Mesenchymal stem cell (in vitro differentiated cells and primary cell): ENCODE data around the gene TBL1X.
A peak's percentile ranks its signal among the peaks of the same experiment; 100 is the strongest.
"Not testable (repeated sequence)": the region's sequence is repeated elsewhere in the genome, so short reads cannot be mapped to it uniquely, and the experiment has no call there.

ENCODE experiments used
- DNase-seq: peaks from one replicate; pipeline ENCODE4 v3.0.0-alpha.2; 2013
- H2AFZ ChIP-seq: one replicate; pipeline ENCODE4 v1.6.1; 2013; ENCODE audit warnings: low read depth, mild to moderate bottlenecking, control low read depth, inconsistent platforms, low read length, moderate library complexity
- H2AK5ac ChIP-seq: 2 replicates; pipeline ENCODE4 v1.6.1; 2013; ENCODE audit warnings: low read length, moderate library complexity, mild to moderate bottlenecking, inconsistent platforms; ENCODE audit not compliant: severe bottlenecking
- H2BK120ac ChIP-seq: one replicate; pipeline ENCODE4 v1.6.1; 2013; ENCODE audit warnings: low read depth, mild to moderate bottlenecking, inconsistent platforms, low read length, moderate library complexity
- H2BK12ac ChIP-seq, 2 experiments: one replicate each; pipeline ENCODE4 v1.6.1; 2013; ENCODE audit warnings: inconsistent platforms in 2 of 2, low read length in 2 of 2, mild to moderate bottlenecking in 2 of 2, moderate library complexity in 2 of 2, control low read depth in 1 of 2
- H2BK15ac ChIP-seq: one replicate; pipeline ENCODE4 v1.6.1; 2013; ENCODE audit warnings: mild to moderate bottlenecking, low read depth, inconsistent platforms; ENCODE audit not compliant: poor library complexity, severe bottlenecking
- H2BK5ac ChIP-seq: 2 replicates; pipeline ENCODE4 v1.6.1; 2013; ENCODE audit warnings: low read depth, mild to moderate bottlenecking, low read length, control low read depth, inconsistent platforms; ENCODE audit not compliant: poor library complexity, severe bottlenecking
- H3K14ac ChIP-seq, 2 experiments: one replicate each; pipeline ENCODE4 v1.6.1; 2013; ENCODE audit warnings: inconsistent platforms in 2 of 2, low read length in 2 of 2, control low read depth in 1 of 2, mild to moderate bottlenecking in 1 of 2, moderate library complexity in 1 of 2
- H3K18ac ChIP-seq, 2 experiments: one replicate each; pipeline ENCODE4 v1.6.1; 2013; ENCODE audit warnings: inconsistent platforms in 2 of 2, low read length in 2 of 2, control low read depth in 1 of 2, low read depth in 1 of 2, mild to moderate bottlenecking in 1 of 2
- H3K23ac ChIP-seq, 2 experiments: one replicate each; pipeline ENCODE4 v1.6.1; 2013; ENCODE audit warnings: inconsistent platforms in 2 of 2, low read length in 2 of 2, mild to moderate bottlenecking in 2 of 2, moderate library complexity in 2 of 2, control low read depth in 1 of 2
- H3K27ac ChIP-seq: 2 replicates; pipeline ENCODE4 v1.5.1; 2013; ENCODE audit warnings: mild to moderate bottlenecking, moderate library complexity, low read length, control low read depth, inconsistent platforms; ENCODE audit not compliant: poor library complexity, severe bottlenecking
- H3K27me3 ChIP-seq, 2 experiments: 2 replicates each; pipeline versions ENCODE4 v1.6.1 to v1.7.0; 2013; ENCODE audit warnings: low read length in 2 of 2, mild to moderate bottlenecking in 2 of 2, moderate library complexity in 2 of 2, control low read depth in 1 of 2, inconsistent platforms in 1 of 2; ENCODE audit not compliant: control insufficient read depth in 1 of 2, insufficient read depth in 1 of 2
- H3K36me3 ChIP-seq, 2 experiments: 2 replicates each; pipeline versions ENCODE4 v1.6.1 to v1.7.0; 2013; ENCODE audit warnings: low read length in 2 of 2, control low read depth in 1 of 2, inconsistent platforms in 1 of 2, low read depth in 1 of 2, mild to moderate bottlenecking in 1 of 2; ENCODE audit not compliant: insufficient read depth in 2 of 2, control insufficient read depth in 1 of 2
- H3K4ac ChIP-seq, 2 experiments: one replicate each; pipeline ENCODE4 v1.6.1; 2013; ENCODE audit warnings: inconsistent platforms in 2 of 2, low read length in 2 of 2, mild to moderate bottlenecking in 2 of 2, moderate library complexity in 2 of 2, control low read depth in 1 of 2, low read depth in 1 of 2
- H3K4me1 ChIP-seq: 2 replicates; pipeline ENCODE4 v1.6.1; 2013; ENCODE audit warnings: low read depth, low read length, control low read depth; ENCODE audit not compliant: control insufficient read depth, insufficient read depth
- H3K4me2 ChIP-seq: 2 replicates; pipeline ENCODE4 v1.6.1; 2013; ENCODE audit warnings: low read length, mild to moderate bottlenecking, inconsistent platforms; ENCODE audit not compliant: poor library complexity, severe bottlenecking
- H3K4me3 ChIP-seq, 2 experiments: 2 replicates each; pipeline versions ENCODE4 v1.5.1 to v1.7.0; 2013; ENCODE audit warnings: low read length in 2 of 2, mild to moderate bottlenecking in 2 of 2, control low read depth in 1 of 2, low read depth in 1 of 2; ENCODE audit not compliant: insufficient read depth in 1 of 2
- H3K79me1 ChIP-seq: replicated peaks from 2 replicates; pipeline ENCODE4 v1.6.1; 2013; ENCODE audit warnings: mild to moderate bottlenecking, control low read depth, low read length, inconsistent platforms; ENCODE audit not compliant: poor library complexity, severe bottlenecking
- H3K9ac ChIP-seq: 2 replicates; pipeline ENCODE4 v1.7.0; 2013; ENCODE audit warnings: mild to moderate bottlenecking, low read length, moderate library complexity
- H3K9me3 ChIP-seq: 2 replicates; pipeline ENCODE4 v1.7.0; 2013; ENCODE audit warnings: mild to moderate bottlenecking, low read length; ENCODE audit not compliant: control insufficient read depth
- H4K8ac ChIP-seq: one replicate; pipeline ENCODE4 v1.6.1; 2013; ENCODE audit warnings: inconsistent platforms, mild to moderate bottlenecking, low read length, moderate library complexity
- H4K91ac ChIP-seq: one replicate; pipeline ENCODE4 v1.6.1; 2013; ENCODE audit warnings: mild to moderate bottlenecking, low read length, inconsistent platforms
- WGBS: methylation state at CpG from one replicate; pipeline ENCODE4 v1.1.7; 2013; ENCODE audit warnings: mixed read lengths; 5-methylcytosine and 5-hydroxymethylcytosine counted together

TBL1X gene

DNA sequence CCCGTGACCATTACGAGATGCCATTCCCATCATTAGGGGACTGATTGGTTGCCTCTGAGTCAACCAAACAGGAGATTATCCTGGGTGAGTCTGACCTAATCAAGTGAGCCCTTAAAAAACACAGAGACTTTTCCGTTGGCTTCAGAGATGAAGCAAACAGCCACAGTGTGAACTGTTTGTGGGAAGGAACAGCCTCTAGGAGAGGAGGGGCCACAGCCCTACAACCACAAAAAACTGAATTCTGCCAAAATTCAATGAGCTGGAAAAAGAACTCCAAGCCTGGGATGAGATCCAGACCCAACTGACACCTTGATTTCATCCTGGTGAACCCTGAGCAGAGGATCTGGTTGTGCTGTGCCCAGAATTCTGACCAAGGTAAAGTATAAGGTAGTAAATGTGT lies 31.3 kb upstream of the TBL1X start:
- no peak for DNase-seq
- Histone ChIP-seq H3K4me3 (no peak overlapping the region), H2AFZ (no peak overlapping the region), H3K36me3 (no peaks in the 10 kb centered on the region), H3K14ac (no peak overlapping the region), H3K23ac (no peak overlapping the region), H3K9me3 (no peaks in the 10 kb centered on the region), H3K4me1 (no peaks in the 10 kb centered on the region), H2BK5ac (no peak overlapping the region), H2BK15ac (no peak overlapping the region), H4K8ac (no peak overlapping the region), H2BK12ac (no peak overlapping the region), H4K91ac (no peak overlapping the region), H3K4me2 (no peak overlapping the region), H3K18ac (no peak overlapping the region), H3K27ac (no peak overlapping the region), H3K4ac (no peak overlapping the region), H3K9ac (no peak overlapping the region), H3K79me1 (no peaks in the 10 kb centered on the region), H3K27me3 (no peaks in the 10 kb centered on the region), H2BK120ac (no peak overlapping the region), H2AK5ac (no peak overlapping the region)
- 96% methylated on average over 2 of the region's 3 CpGs for WGBS

DNA sequence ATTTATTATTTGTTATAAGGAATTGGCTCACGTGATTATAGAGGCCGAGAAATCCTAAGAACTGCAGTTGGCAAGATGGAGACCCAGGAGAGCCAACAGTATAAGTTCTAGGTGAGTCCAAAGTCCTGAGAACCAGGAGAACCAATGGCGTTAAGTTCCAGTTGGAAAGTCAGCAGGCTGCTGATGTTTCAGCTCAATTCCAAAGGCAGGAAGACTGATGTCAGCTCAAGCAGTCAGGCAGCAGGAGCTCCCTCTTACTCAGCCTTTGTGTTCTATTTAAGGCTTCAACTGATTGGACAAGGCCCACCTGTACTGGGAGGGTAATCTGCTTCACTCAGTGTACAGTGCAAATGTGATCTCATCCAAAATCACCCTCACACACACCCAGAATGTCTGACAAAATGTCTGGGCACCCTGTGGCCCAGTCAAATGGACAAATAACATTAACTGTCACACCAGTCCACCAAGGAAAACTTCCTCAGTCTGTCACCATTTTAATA lies 30.8 kb upstream of the TBL1X start:
- Histone ChIP-seq H3K4ac (no peak overlapping the region), H3K27me3 (no peaks in the 10 kb centered on the region), H2AFZ (no peak overlapping the region), H3K9ac (no peak overlapping the region), H3K4me3 (no peak overlapping the region), H3K4me1 (no peaks in the 10 kb centered on the region), H3K14ac (no peak overlapping the region), H3K36me3 (no peaks in the 10 kb centered on the region), H2AK5ac (no peak overlapping the region), H2BK15ac (no peak overlapping the region), H2BK5ac (no peak overlapping the region), H3K18ac (no peak overlapping the region), H2BK12ac (no peak overlapping the region), H3K9me3 (no peaks in the 10 kb centered on the region), H4K8ac (no peak overlapping the region), H2BK120ac (no peak overlapping the region), H3K4me2 (no peak overlapping the region), H3K23ac (no peak overlapping the region), H4K91ac (no peak overlapping the region), H3K27ac (no peak overlapping the region), H3K79me1 (no peaks in the 10 kb centered on the region)
- no peak for DNase-seq
- WGBS = 100% methylated on average over 3 of the region's 3 CpGs

DNA sequence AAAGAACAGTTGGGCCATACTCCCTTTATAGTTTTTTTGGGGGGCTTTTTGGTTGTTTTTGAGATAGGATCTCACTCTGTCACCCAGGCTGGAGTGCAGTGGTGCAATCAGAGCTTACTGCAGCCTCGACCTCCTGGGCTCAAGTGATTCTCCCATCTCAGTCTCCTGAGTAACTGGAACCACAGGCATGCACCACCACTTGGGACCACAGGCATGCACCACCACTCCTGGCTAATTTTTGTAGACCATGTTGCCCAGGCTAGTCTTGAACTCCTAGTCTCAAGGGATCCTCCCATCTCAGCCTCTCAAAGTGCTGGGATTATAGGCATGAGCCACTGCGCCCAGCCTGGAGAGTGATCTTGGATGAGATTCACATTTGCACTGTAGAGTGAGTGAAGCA lies 29.8 kb upstream of the TBL1X start:
- H3K4me2 ChIP-seq, H4K91ac ChIP-seq, H2AFZ ChIP-seq, H3K9me3 ChIP-seq, H3K4me3 ChIP-seq, H4K8ac ChIP-seq, H2BK120ac ChIP-seq, H3K9ac ChIP-seq, H3K4me1 ChIP-seq, H3K27ac ChIP-seq, H3K4ac ChIP-seq, H3K14ac ChIP-seq, H3K23ac ChIP-seq, H3K27me3 ChIP-seq, H2BK15ac ChIP-seq, H2BK5ac ChIP-seq, H3K79me1 ChIP-seq, H2AK5ac ChIP-seq, H3K36me3 ChIP-seq, H2BK12ac ChIP-seq, H3K18ac ChIP-seq: not testable (repeated sequence)
- 86% methylated on average over 2 of the region's 2 CpGs for WGBS
- peak; percentile 19 for DNase-seq

DNA sequence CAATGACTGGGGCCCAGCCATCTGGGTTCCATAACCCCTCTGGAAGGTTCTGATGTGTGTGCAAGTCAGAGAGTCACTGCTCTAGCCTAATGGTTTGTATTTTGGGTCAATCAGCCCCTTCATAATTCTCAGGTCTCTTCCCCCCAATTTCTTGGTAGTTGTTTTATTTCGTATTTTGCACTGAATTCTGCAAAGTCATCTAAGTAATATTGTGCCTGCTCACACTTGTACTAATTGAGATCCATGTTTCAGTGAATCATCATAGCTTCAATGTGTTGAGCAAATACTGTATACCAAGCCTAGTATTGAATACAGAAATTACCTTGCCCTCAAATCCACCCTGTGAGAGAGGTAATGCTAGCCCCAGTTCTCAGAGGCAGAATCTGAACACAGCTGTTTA lies 28.0 kb upstream of the TBL1X start:
- Histone ChIP-seq H3K4me2 (no peak overlapping the region), H3K14ac (no peak overlapping the region), H3K4ac (no peak overlapping the region), H3K4me1 (no peaks in the 10 kb centered on the region), H3K23ac (no peak overlapping the region), H4K8ac (no peak overlapping the region), H3K18ac (no peak overlapping the region), H3K27me3 (no peaks in the 10 kb centered on the region), H2AFZ (no peak overlapping the region), H4K91ac (no peak overlapping the region), H2BK12ac (no peak overlapping the region), H2BK120ac (no peak overlapping the region), H3K9ac (no peak overlapping the region), H2BK15ac (no peak overlapping the region), H3K9me3 (no peaks in the 10 kb centered on the region), H2BK5ac (no peak overlapping the region), H3K36me3 (no peaks in the 10 kb centered on the region), H3K4me3 (no peak overlapping the region), H3K79me1 (no peaks in the 10 kb centered on the region), H3K27ac (no peak overlapping the region), H2AK5ac (no peak overlapping the region)
- no peak for DNase-seq
- no CpG with 5 or more reads among the region's 1 CpG for WGBS
